Ovary (tissue), 9 donors: ENCODE data around the gene TPSB2. TPM values are rescaled to one million over a fixed set of nuclear protein-coding genes. Genes with fewer than 3 reads are reported as not detected.
"Not testable (repeated sequence)": the region's sequence is repeated elsewhere in the genome, so short reads cannot be mapped to it uniquely, and the experiment has no call there.

Experiments
- DNase-seq, 5 donors: peaks; one replicate each; pipeline ENCODE4 v3.0.0-alpha.2; 2019 to 2020
- H3K27ac ChIP-seq, 2 donors: fragments of 200-600 bp; one replicate each; pipeline versions ENCODE4 v1.5.1 to v1.8.0; 2019 to 2022
- H3K27me3 ChIP-seq: fragments of 200-600 bp; one replicate; pipeline ENCODE4 v1.8.0; 2022
- H3K36me3 ChIP-seq: fragments of 200-600 bp; sonication (generic); one replicate; pipeline ENCODE4 v1.5.1; 2019
- H3K4me1 ChIP-seq: one replicate; pipeline ENCODE4 v1.8.1; 2013; ENCODE audit warnings: mild to moderate bottlenecking, moderate library complexity; ENCODE audit not compliant: insufficient read depth
- H3K4me3 ChIP-seq: fragments of 200-600 bp; sonication (generic); one replicate; pipeline ENCODE4 v1.5.1; 2017
- H3K9me3 ChIP-seq, 2 donors: fragments of 200-600 bp in 1 of 2; sonication (generic) in 1 of 2; one replicate each; pipeline versions ENCODE4 v1.5.1 to v1.8.1; 2013 to 2019; ENCODE audit warnings: mild to moderate bottlenecking in 1 of 2, moderate library complexity in 1 of 2
- CTCF ChIP-seq, 3 donors: fragments of 450-650 bp in 2 of 3; fragments of 200-600 bp in 1 of 3; IDR thresholded peaks; one replicate each; pipeline versions ENCODE4 v1.5.1 to v1.8.0; 2016 to 2022; ENCODE audit warnings: antibody characterized with exemption in 3 of 3, mild to moderate bottlenecking in 1 of 3
- EP300 ChIP-seq: sonication (generic); formaldehyde crosslinking; IDR thresholded peaks from one replicate; pipeline ENCODE4 v1.6.1; 2017; ENCODE audit warnings: antibody characterized with exemption
- POLR2A ChIP-seq: fragments of 450-650 bp; IDR thresholded peaks from one replicate; pipeline ENCODE4 v1.6.1; 2017; ENCODE audit warnings: antibody characterized with exemption, mild to moderate bottlenecking, moderate library complexity
- whole genome bisulfite sequencing, 3 donors: extraction: QIAGEN DNeasy Blood & Tissue Kit in 1 of 3; methylation state at CpG; one replicate each; pipeline versions ENCODE4 v1.1.5 to v1.1.7; 2013 to 2017; 5-methylcytosine and 5-hydroxymethylcytosine counted together
- intact Hi-C, 4 donors: fragments of 100-400 bp; cut with DNase I; formaldehyde crosslinking; loops; one replicate each; pipeline versions ENCODE4 v1.11.0 to v1.15.1; 2022 to 2023
- polyA plus RNA-seq, 2 donors: library from polyadenylated mRNA; stranded (reverse); fragments of 200-250 nt in 1 of 2; fragments of 350-450 nt in 1 of 2; fragmentation: Illumina TruSeq in 1 of 2; extraction: RNeasy Lipid Tissue Mini Kit (QIAGEN cat#74804) in 1 of 2; gene quantifications; one replicate each; pipeline ENCODE4 v1.2.3, GENCODE V29; 2013 to 2014
- total RNA-seq, 7 donors: library from RNA; depleted of rRNA in 2 of 7; stranded (reverse); fragments of >200 nt in 2 of 7; fragmentation: NEBNext Ultra II Directional in 3 of 7; extraction: Animal tissue kit (Norgen Biotek cat#: 25700) in 3 of 7; gene quantifications; one replicate each; pipeline versions ENCODE4 v1.1.0 to v1.2.4, GENCODE V29; 2016 to 2023
- donor health status: DM: no; HTN: no; CAD: no; lungs with moderate emphysema.
- donor health status: DM: no; HTN: no; CAD: no.
- donor health status: Bipolar disorder and iron deficiency.
- donor health status: DM: yes; HTN: yes; CAD: no.
- donor health status: DM: no; HTN: no; CAD: no.
- donor health status: DM: yes; HTN: yes; CAD: no.

TPSB2 gene
- total and polyA plus RNA-seq, 9 donors = 1.0 to 17.3 (median 4.4) TPM; not detected in 3

- H3K4me1 ChIP-seq, H3K27me3 ChIP-seq, H3K9me3 ChIP-seq, intact Hi-C loops, H3K4me3 ChIP-seq, H3K27ac ChIP-seq, H3K36me3 ChIP-seq: not testable (repeated sequence)
- peak in 3 of 5 donors; percentile 31 to 44 (median 33) for DNase-seq
- 0 to 17% (median 15%) methylated on average over 1 to 14 of the region's 14 CpGs for whole genome bisulfite sequencing, 3 donors
Measured at GRCh38 chr16:1226692-1227091, 3.3 kb downstream of the TPSB2 start.

GRCh38 chr16:1225728-1226311, 4.2 kb downstream of the TPSB2 start:
- WGBS, 3 donors = 21 to 29% (median 28%) methylated on average over 15 to 24 of the region's 24 CpGs

GRCh38 chr16:1225051-1225451, 4.9 kb downstream of the TPSB2 start, which contains the start of gene TPSG1:
Gene TPSG1 (minus strand): TSS chr16:1225268. CDS start chr16:1225252, 16 bp downstream.
- Histone ChIP-seq H3K9me3 (no peaks in the 10 kb centered on the region), H3K36me3 (no peaks in the 10 kb centered on the region), H3K4me3 (no peak within 1 kb of the TSS), H3K27ac (peak within 1 kb of the TSS in 1 of 2 donors; percentile 32), H3K27me3 (no peaks in the 10 kb centered on the region), H3K4me1 (no peaks in the 10 kb centered on the region)
- WGBS, 3 donors = 37 to 42% (median 37%) methylated on average over 10 of the region's 10 CpGs
- TF ChIP-seq CTCF (IDR thresholded peaks at IDR 0.05) (no peak), EP300 (no peak), POLR2A (no peak)
- intact Hi-C loops = no loop called here
- no peak for DNase-seq

More at GRCh38 chr16:1225728-1226311, 4.2 kb downstream of the TPSB2 start:
- H3K4me3 ChIP-seq, H3K36me3 ChIP-seq, H3K4me1 ChIP-seq, H3K27me3 ChIP-seq, H3K9me3 ChIP-seq, intact Hi-C loops: not testable (repeated sequence)
- peak in 2 of 5 donors; percentile 24 to 34 for DNase-seq
- peak overlapping the region in 1 of 2 donors; percentile 32 for H3K27ac ChIP-seq

GRCh38 chr16:1224558-1224957, 5.4 kb downstream of the TPSB2 start:
- Histone ChIP-seq H3K27ac (no peak overlapping the region), H3K4me3 (no peak overlapping the region), H3K36me3 (no peaks in the 10 kb centered on the region), H3K4me1 (no peaks in the 10 kb centered on the region), H3K27me3 (no peaks in the 10 kb centered on the region), H3K9me3 (no peaks in the 10 kb centered on the region)
- intact Hi-C loops = no loop called here
- no peak for DNase-seq
- no peak for TF ChIP-seq CTCF (IDR thresholded peaks at IDR 0.05)
- no peak for TF ChIP-seq POLR2A
- TF ChIP-seq EP300 = no peak
- WGBS, 3 donors = 55 to 71% (median 66%) methylated on average over 7 to 9 of the region's 9 CpGs

- WGBS, 3 donors = 79 to 85% (median 82%) methylated on average over 37 to 38 of the region's 38 CpGs
- Histone ChIP-seq H3K4me1 (no peaks in the 10 kb centered on the region), H3K9me3 (no peaks in the 10 kb centered on the region), H3K36me3 (no peaks in the 10 kb centered on the region), H3K4me3 (no peak overlapping the region), H3K27ac (no peak overlapping the region), H3K27me3 (no peaks in the 10 kb centered on the region)
- intact Hi-C loops = no loop called here
- no peak for DNase-seq
- TF ChIP-seq POLR2A (no peak), CTCF (IDR thresholded peaks at IDR 0.05) (no peak), EP300 (no peak)
Measured at GRCh38 chr16:1223355-1224214, 6.4 kb downstream of the TPSB2 start.
